Mesenchymal stem cell (in vitro differentiated cells and primary cell): ENCODE data around the gene TMEM178B.

Experiments used
- DNase-seq: peaks from one replicate; pipeline ENCODE4 v3.0.0-alpha.2; 2013
- H2AFZ ChIP-seq: one replicate; pipeline ENCODE4 v1.6.1; 2013; ENCODE audit warnings: low read depth, mild to moderate bottlenecking, control low read depth, inconsistent platforms, low read length, moderate library complexity
- H2AK5ac ChIP-seq: 2 replicates; pipeline ENCODE4 v1.6.1; 2013; ENCODE audit warnings: low read length, moderate library complexity, mild to moderate bottlenecking, inconsistent platforms; ENCODE audit not compliant: severe bottlenecking
- H2BK120ac ChIP-seq: one replicate; pipeline ENCODE4 v1.6.1; 2013; ENCODE audit warnings: low read depth, mild to moderate bottlenecking, inconsistent platforms, low read length, moderate library complexity
- H2BK12ac ChIP-seq, 2 experiments: one replicate each; pipeline ENCODE4 v1.6.1; 2013; ENCODE audit warnings: inconsistent platforms in 2 of 2, low read length in 2 of 2, mild to moderate bottlenecking in 2 of 2, moderate library complexity in 2 of 2, control low read depth in 1 of 2
- H2BK15ac ChIP-seq: one replicate; pipeline ENCODE4 v1.6.1; 2013; ENCODE audit warnings: mild to moderate bottlenecking, low read depth, inconsistent platforms; ENCODE audit not compliant: poor library complexity, severe bottlenecking
- H2BK5ac ChIP-seq: 2 replicates; pipeline ENCODE4 v1.6.1; 2013; ENCODE audit warnings: low read depth, mild to moderate bottlenecking, low read length, control low read depth, inconsistent platforms; ENCODE audit not compliant: poor library complexity, severe bottlenecking
- H3K14ac ChIP-seq, 2 experiments: one replicate each; pipeline ENCODE4 v1.6.1; 2013; ENCODE audit warnings: inconsistent platforms in 2 of 2, low read length in 2 of 2, control low read depth in 1 of 2, mild to moderate bottlenecking in 1 of 2, moderate library complexity in 1 of 2
- H3K18ac ChIP-seq, 2 experiments: one replicate each; pipeline ENCODE4 v1.6.1; 2013; ENCODE audit warnings: inconsistent platforms in 2 of 2, low read length in 2 of 2, control low read depth in 1 of 2, low read depth in 1 of 2, mild to moderate bottlenecking in 1 of 2
- H3K23ac ChIP-seq, 2 experiments: one replicate each; pipeline ENCODE4 v1.6.1; 2013; ENCODE audit warnings: inconsistent platforms in 2 of 2, low read length in 2 of 2, mild to moderate bottlenecking in 2 of 2, moderate library complexity in 2 of 2, control low read depth in 1 of 2
- H3K27ac ChIP-seq: 2 replicates; pipeline ENCODE4 v1.5.1; 2013; ENCODE audit warnings: mild to moderate bottlenecking, moderate library complexity, low read length, control low read depth, inconsistent platforms; ENCODE audit not compliant: poor library complexity, severe bottlenecking
- H3K27me3 ChIP-seq, 2 experiments: 2 replicates each; pipeline versions ENCODE4 v1.6.1 to v1.7.0; 2013; ENCODE audit warnings: low read length in 2 of 2, mild to moderate bottlenecking in 2 of 2, moderate library complexity in 2 of 2, control low read depth in 1 of 2, inconsistent platforms in 1 of 2; ENCODE audit not compliant: control insufficient read depth in 1 of 2, insufficient read depth in 1 of 2
- H3K36me3 ChIP-seq, 2 experiments: 2 replicates each; pipeline versions ENCODE4 v1.6.1 to v1.7.0; 2013; ENCODE audit warnings: low read length in 2 of 2, control low read depth in 1 of 2, inconsistent platforms in 1 of 2, low read depth in 1 of 2, mild to moderate bottlenecking in 1 of 2; ENCODE audit not compliant: insufficient read depth in 2 of 2, control insufficient read depth in 1 of 2
- H3K4ac ChIP-seq, 2 experiments: one replicate each; pipeline ENCODE4 v1.6.1; 2013; ENCODE audit warnings: inconsistent platforms in 2 of 2, low read length in 2 of 2, mild to moderate bottlenecking in 2 of 2, moderate library complexity in 2 of 2, control low read depth in 1 of 2, low read depth in 1 of 2
- H3K4me1 ChIP-seq: 2 replicates; pipeline ENCODE4 v1.6.1; 2013; ENCODE audit warnings: low read depth, low read length, control low read depth; ENCODE audit not compliant: control insufficient read depth, insufficient read depth
- H3K4me2 ChIP-seq: 2 replicates; pipeline ENCODE4 v1.6.1; 2013; ENCODE audit warnings: low read length, mild to moderate bottlenecking, inconsistent platforms; ENCODE audit not compliant: poor library complexity, severe bottlenecking
- H3K4me3 ChIP-seq, 2 experiments: 2 replicates each; pipeline versions ENCODE4 v1.5.1 to v1.7.0; 2013; ENCODE audit warnings: low read length in 2 of 2, mild to moderate bottlenecking in 2 of 2, control low read depth in 1 of 2, low read depth in 1 of 2; ENCODE audit not compliant: insufficient read depth in 1 of 2
- H3K79me1 ChIP-seq: replicated peaks from 2 replicates; pipeline ENCODE4 v1.6.1; 2013; ENCODE audit warnings: mild to moderate bottlenecking, control low read depth, low read length, inconsistent platforms; ENCODE audit not compliant: poor library complexity, severe bottlenecking
- H3K9ac ChIP-seq: 2 replicates; pipeline ENCODE4 v1.7.0; 2013; ENCODE audit warnings: mild to moderate bottlenecking, low read length, moderate library complexity
- H3K9me3 ChIP-seq: 2 replicates; pipeline ENCODE4 v1.7.0; 2013; ENCODE audit warnings: mild to moderate bottlenecking, low read length; ENCODE audit not compliant: control insufficient read depth
- H4K8ac ChIP-seq: one replicate; pipeline ENCODE4 v1.6.1; 2013; ENCODE audit warnings: inconsistent platforms, mild to moderate bottlenecking, low read length, moderate library complexity
- H4K91ac ChIP-seq: one replicate; pipeline ENCODE4 v1.6.1; 2013; ENCODE audit warnings: mild to moderate bottlenecking, low read length, inconsistent platforms
- WGBS: methylation state at CpG from one replicate; pipeline ENCODE4 v1.1.7; 2013; ENCODE audit warnings: mixed read lengths; 5-methylcytosine and 5-hydroxymethylcytosine counted together

The TMEM178B gene

GRCh38 chr7:141512597-141512996 is 438.7 kb downstream of the TMEM178B start:
- Histone ChIP-seq H3K9me3 (peaks cover 8% of the 10 kb centered on the region), H3K23ac (no peak overlapping the region), H2AK5ac (no peak overlapping the region), H2AFZ (no peak overlapping the region), H3K4me3 (no peak overlapping the region), H2BK5ac (no peak overlapping the region), H3K27ac (no peak overlapping the region), H3K4ac (no peak overlapping the region), H3K9ac (no peak overlapping the region), H2BK12ac (no peak overlapping the region), H3K79me1 (no peaks in the 10 kb centered on the region), H3K27me3 (peaks cover 26 to 35% of the 10 kb centered on the region in 2 experiments), H2BK120ac (no peak overlapping the region), H4K8ac (no peak overlapping the region), H3K36me3 (no peaks in the 10 kb centered on the region), H3K18ac (no peak overlapping the region), H4K91ac (no peak overlapping the region), H2BK15ac (no peak overlapping the region), H3K4me2 (no peak overlapping the region), H3K4me1 (peaks cover 2% of the 10 kb centered on the region), H3K14ac (no peak overlapping the region)
- no peak for DNase-seq
- 86% methylated on average over 1 of the region's 2 CpGs for WGBS

GRCh38 chr7:141513720-141514119 is 439.9 kb downstream of the TMEM178B start:
- WGBS: 61% methylated on average over 1 of the region's 1 CpG
- DNase-seq: no peak

GRCh38 chr7:141515941-141516340 is 442.1 kb downstream of the TMEM178B start:
- peaks cover 2% of the 10 kb centered on the region for H3K4me1 ChIP-seq
- WGBS: 94% methylated on average over 2 of the region's 4 CpGs

More at GRCh38 chr7:141513720-141514119, 439.9 kb downstream of the TMEM178B start:
- H3K4me1 ChIP-seq: peaks cover 2% of the 10 kb centered on the region
- no peaks in the 10 kb centered on the region for H3K79me1 ChIP-seq
- no peak overlapping the region for H3K9ac ChIP-seq
- no peak overlapping the region for H3K27ac ChIP-seq
- H2BK5ac ChIP-seq: no peak overlapping the region
- H4K91ac ChIP-seq: no peak overlapping the region
- H3K36me3 ChIP-seq: no peaks in the 10 kb centered on the region
- no peak overlapping the region for H2AFZ ChIP-seq
- peaks cover 26 to 35% of the 10 kb centered on the region in 2 experiments for H3K27me3 ChIP-seq
- H2BK120ac ChIP-seq: no peak overlapping the region
- H3K9me3 ChIP-seq: peaks cover 8% of the 10 kb centered on the region
- no peak overlapping the region for H2BK15ac ChIP-seq
- H3K4me3 ChIP-seq: no peak overlapping the region
- H2BK12ac ChIP-seq: no peak overlapping the region
- no peak overlapping the region for H3K18ac ChIP-seq
- no peak overlapping the region for H4K8ac ChIP-seq
- H3K23ac ChIP-seq: no peak overlapping the region
- no peak overlapping the region for H3K4ac ChIP-seq
- no peak overlapping the region for H3K14ac ChIP-seq
- no peak overlapping the region for H2AK5ac ChIP-seq
- no peak overlapping the region for H3K4me2 ChIP-seq

GRCh38 chr7:141519623-141520022 is 445.8 kb downstream of the TMEM178B start:
- H3K14ac ChIP-seq: no peak overlapping the region
- no peaks in the 10 kb centered on the region for H3K79me1 ChIP-seq
- H3K27me3 ChIP-seq: peaks cover 0 to 5% of the 10 kb centered on the region in 2 experiments
- no peak overlapping the region for H2AFZ ChIP-seq
- no peaks in the 10 kb centered on the region for H3K36me3 ChIP-seq
- H3K23ac ChIP-seq: no peak overlapping the region
- H2BK15ac ChIP-seq: no peak overlapping the region
- 98% methylated on average over 4 of the region's 4 CpGs for WGBS
- no peak overlapping the region for H3K27ac ChIP-seq
- no peak for DNase-seq
- no peaks in the 10 kb centered on the region for H3K4me1 ChIP-seq
- H2BK5ac ChIP-seq: no peak overlapping the region
- no peak overlapping the region for H2BK120ac ChIP-seq
- no peak overlapping the region for H4K91ac ChIP-seq
- H3K4me3 ChIP-seq: no peak overlapping the region
- no peak overlapping the region for H3K4me2 ChIP-seq
- H3K18ac ChIP-seq: no peak overlapping the region
- no peak overlapping the region for H3K4ac ChIP-seq
- H4K8ac ChIP-seq: no peak overlapping the region
- H2BK12ac ChIP-seq: no peak overlapping the region
- H3K9ac ChIP-seq: no peak overlapping the region
- no peak overlapping the region for H2AK5ac ChIP-seq
- no peaks in the 10 kb centered on the region for H3K9me3 ChIP-seq

More at GRCh38 chr7:141515941-141516340, 442.1 kb downstream of the TMEM178B start:
- Histone ChIP-seq H3K23ac (no peak overlapping the region), H3K9me3 (peaks cover 8% of the 10 kb centered on the region), H2BK15ac (no peak overlapping the region), H3K27ac (no peak overlapping the region), H3K4ac (no peak overlapping the region), H2BK12ac (no peak overlapping the region), H2BK120ac (no peak overlapping the region), H4K91ac (no peak overlapping the region), H3K4me2 (no peak overlapping the region), H4K8ac (no peak overlapping the region), H3K27me3 (peaks cover 22 to 25% of the 10 kb centered on the region in 2 experiments), H2AK5ac (no peak overlapping the region), H3K9ac (no peak overlapping the region), H2BK5ac (no peak overlapping the region), H3K36me3 (no peaks in the 10 kb centered on the region), H2AFZ (no peak overlapping the region), H3K14ac (no peak overlapping the region), H3K79me1 (no peaks in the 10 kb centered on the region), H3K4me3 (no peak overlapping the region), H3K18ac (no peak overlapping the region)
- DNase-seq: no peak
